Thyroid gland (tissue), 4 donors: ENCODE results near the gene NFIA.

Source experiments
- POLR2A ChIP-seq, 2 donors: fragments of 450-650 bp; IDR thresholded peaks; one replicate each; pipeline ENCODE4 v1.6.1; 2017; ENCODE audit warnings: antibody characterized with exemption in 2 of 2, mild to moderate bottlenecking in 2 of 2, moderate library complexity in 1 of 2
- TF ChIP-seq, protein P1 (sequence below), 6 experiments: fragments of 200-600 bp in 3 of 6; fragments of 450-650 bp in 3 of 6; sonication (generic) in 3 of 6; IDR thresholded peaks; one replicate each; pipeline ENCODE4 v1.5.1; 2016 to 2019; ENCODE audit warnings: antibody characterized with exemption in 6 of 6, mild to moderate bottlenecking in 2 of 6, inconsistent platforms in 1 of 6, moderate library complexity in 1 of 6

DNA sequence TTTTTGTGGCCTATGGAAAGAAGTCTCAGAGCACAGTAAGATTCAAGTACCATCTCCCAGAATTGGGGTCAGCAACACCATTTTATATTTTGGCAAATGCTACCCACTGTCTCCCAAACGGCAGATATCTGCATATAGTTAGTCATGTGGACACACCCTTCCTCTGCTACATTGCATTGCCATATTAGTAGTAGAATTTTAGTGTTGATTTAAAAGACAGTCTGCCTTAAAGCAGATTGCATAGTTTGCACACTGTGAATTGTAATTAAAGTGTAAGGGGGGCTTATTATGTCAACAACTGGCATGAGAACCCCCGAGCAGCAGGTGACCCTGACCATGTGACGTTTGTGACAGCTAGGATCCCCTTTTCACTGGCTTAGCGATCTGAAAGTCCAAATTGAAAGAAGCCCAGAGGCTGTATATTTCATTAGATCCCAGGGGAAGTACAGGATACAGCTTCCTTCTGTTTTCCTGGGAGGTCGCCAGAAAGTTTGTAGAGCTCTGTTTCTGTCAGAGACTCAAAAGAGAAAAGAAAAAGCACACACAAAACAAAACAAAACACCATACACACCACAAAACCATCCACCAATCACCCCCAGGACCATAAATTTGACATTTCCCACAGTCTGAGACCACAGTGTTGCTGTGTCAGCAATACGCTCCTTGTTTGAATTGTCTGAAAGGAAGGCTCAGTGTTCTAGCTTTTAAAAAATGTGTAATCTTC, 172.4 kb downstream of the NFIA start:
- TF ChIP-seq, protein P1, sequence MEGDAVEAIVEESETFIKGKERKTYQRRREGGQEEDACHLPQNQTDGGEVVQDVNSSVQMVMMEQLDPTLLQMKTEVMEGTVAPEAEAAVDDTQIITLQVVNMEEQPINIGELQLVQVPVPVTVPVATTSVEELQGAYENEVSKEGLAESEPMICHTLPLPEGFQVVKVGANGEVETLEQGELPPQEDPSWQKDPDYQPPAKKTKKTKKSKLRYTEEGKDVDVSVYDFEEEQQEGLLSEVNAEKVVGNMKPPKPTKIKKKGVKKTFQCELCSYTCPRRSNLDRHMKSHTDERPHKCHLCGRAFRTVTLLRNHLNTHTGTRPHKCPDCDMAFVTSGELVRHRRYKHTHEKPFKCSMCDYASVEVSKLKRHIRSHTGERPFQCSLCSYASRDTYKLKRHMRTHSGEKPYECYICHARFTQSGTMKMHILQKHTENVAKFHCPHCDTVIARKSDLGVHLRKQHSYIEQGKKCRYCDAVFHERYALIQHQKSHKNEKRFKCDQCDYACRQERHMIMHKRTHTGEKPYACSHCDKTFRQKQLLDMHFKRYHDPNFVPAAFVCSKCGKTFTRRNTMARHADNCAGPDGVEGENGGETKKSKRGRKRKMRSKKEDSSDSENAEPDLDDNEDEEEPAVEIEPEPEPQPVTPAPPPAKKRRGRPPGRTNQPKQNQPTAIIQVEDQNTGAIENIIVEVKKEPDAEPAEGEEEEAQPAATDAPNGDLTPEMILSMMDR (IDR thresholded peaks at IDR 0.05): no peak
- no peak for TF ChIP-seq POLR2A (IDR thresholded peaks at IDR 0.05)
